HCT116 (cell line): Measurements from ENCODE around the gene SAV1.

Experiments used
- CEBPB ChIP-seq: IDR thresholded peaks from 2 replicates; pipeline ENCODE4 v1.6.1; 2012; ENCODE audit warnings: low read depth
- EZH2phosphoT487 ChIP-seq: fragments of 200-600 bp; IDR thresholded peaks from 2 replicates; pipeline ENCODE4 v1.6.1; 2018; ENCODE audit warnings: antibody characterized with exemption, borderline replicate concordance
- JUND ChIP-seq: IDR thresholded peaks from 2 replicates; pipeline ENCODE4 v1.6.1; 2012
- POLR2A ChIP-seq: IDR thresholded peaks from 2 replicates; pipeline ENCODE4 v1.7.0; 2011; ENCODE audit warnings: borderline replicate concordance; ENCODE audit not compliant: insufficient read depth, insufficient read length; ENCODE audit errors: extremely low read depth
- POLR2AphosphoS5 ChIP-seq: IDR thresholded peaks from 2 replicates; pipeline ENCODE4 v1.6.1; 2011; ENCODE audit warnings: mild to moderate bottlenecking, low read depth, low read length, moderate library complexity
- RAD21 ChIP-seq: IDR thresholded peaks from 2 replicates; pipeline ENCODE4 v1.6.1; 2012; ENCODE audit warnings: low read depth, mild to moderate bottlenecking
- YY1 ChIP-seq: IDR thresholded peaks from 2 replicates; pipeline ENCODE4 v1.6.1; 2011; ENCODE audit warnings: low read length, low read depth, moderate library complexity, mild to moderate bottlenecking; ENCODE audit not compliant: insufficient replicate concordance; ENCODE audit errors: extremely low read depth
- ZNF274 ChIP-seq: fragments of 200-500 bp; sonication (Bioruptor generic); IDR thresholded peaks from 2 replicates; pipeline ENCODE4 v1.6.1; 2014; ENCODE audit warnings: mild to moderate bottlenecking, low read depth, low read length, inconsistent platforms
- TF ChIP-seq, protein P1 (sequence below), 3 experiments: fragments of 200-600 bp in 1 of 3; sonication (generic) in 1 of 3; IDR thresholded peaks in 2 of 3; conservative IDR thresholded peaks in 1 of 3; 2 replicates each; pipeline ENCODE4 v1.5.1; 2012 to 2017; ENCODE audit warnings: low read depth in 2 of 3, low read length in 2 of 3, antibody characterized with exemption in 1 of 3, borderline replicate concordance in 1 of 3, control low read depth in 1 of 3, mild to moderate bottlenecking in 1 of 3, mixed read lengths in 1 of 3, mixed run types in 1 of 3, moderate library complexity in 1 of 3; ENCODE audit not compliant: insufficient read depth in 1 of 3
- TF ChIP-seq, protein P2 (sequence below): IDR thresholded peaks from 2 replicates; pipeline ENCODE4 v1.6.1; 2012
- TF ChIP-seq, protein P3 (sequence below): IDR thresholded peaks from 2 replicates; pipeline ENCODE4 v1.6.1; 2012; ENCODE audit warnings: low read depth
- TF ChIP-seq, protein P4 (sequence below): IDR thresholded peaks from 2 replicates; pipeline ENCODE4 v1.6.1; 2011; ENCODE audit warnings: mild to moderate bottlenecking, low read length, moderate library complexity; ENCODE audit not compliant: insufficient replicate concordance; ENCODE audit errors: extremely low read depth

DNA sequence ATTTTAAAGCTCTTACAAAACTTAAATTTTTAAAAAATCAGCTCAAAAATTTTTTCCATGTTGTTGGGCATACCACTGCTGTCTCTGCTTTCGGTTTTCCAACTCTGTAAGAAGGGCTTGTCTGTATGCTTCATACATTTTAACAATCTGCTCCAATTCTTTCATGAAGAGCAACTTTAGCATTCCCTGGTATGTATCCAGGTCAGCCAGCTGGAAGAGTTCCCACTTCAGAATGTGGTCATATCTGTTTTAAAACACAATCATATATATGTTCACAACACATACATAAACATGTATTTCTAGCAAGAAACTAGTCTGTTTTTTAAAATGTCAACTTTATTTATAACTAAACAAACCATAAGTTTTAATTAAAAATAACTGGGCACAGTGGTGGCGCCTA, 33.0 kb downstream of the SAV1 start:
- TF ChIP-seq YY1 = no peak
- no peak for TF ChIP-seq POLR2A
- TF ChIP-seq, protein P1, sequence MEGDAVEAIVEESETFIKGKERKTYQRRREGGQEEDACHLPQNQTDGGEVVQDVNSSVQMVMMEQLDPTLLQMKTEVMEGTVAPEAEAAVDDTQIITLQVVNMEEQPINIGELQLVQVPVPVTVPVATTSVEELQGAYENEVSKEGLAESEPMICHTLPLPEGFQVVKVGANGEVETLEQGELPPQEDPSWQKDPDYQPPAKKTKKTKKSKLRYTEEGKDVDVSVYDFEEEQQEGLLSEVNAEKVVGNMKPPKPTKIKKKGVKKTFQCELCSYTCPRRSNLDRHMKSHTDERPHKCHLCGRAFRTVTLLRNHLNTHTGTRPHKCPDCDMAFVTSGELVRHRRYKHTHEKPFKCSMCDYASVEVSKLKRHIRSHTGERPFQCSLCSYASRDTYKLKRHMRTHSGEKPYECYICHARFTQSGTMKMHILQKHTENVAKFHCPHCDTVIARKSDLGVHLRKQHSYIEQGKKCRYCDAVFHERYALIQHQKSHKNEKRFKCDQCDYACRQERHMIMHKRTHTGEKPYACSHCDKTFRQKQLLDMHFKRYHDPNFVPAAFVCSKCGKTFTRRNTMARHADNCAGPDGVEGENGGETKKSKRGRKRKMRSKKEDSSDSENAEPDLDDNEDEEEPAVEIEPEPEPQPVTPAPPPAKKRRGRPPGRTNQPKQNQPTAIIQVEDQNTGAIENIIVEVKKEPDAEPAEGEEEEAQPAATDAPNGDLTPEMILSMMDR (IDR thresholded peaks at IDR 0.05 in 2 of 3, conservative IDR thresholded peaks at IDR 0.05 in 1 of 3; ENCODE audit: borderline replicate concordance in 1 of 3, insufficient read depth in 1 of 3, low read depth in 2 of 3, low read length in 2 of 3) = no peak
- TF ChIP-seq EZH2phosphoT487 = no peak
- no peak for TF ChIP-seq ZNF274
- TF ChIP-seq POLR2AphosphoS5 = no peak
- TF ChIP-seq, protein P2, sequence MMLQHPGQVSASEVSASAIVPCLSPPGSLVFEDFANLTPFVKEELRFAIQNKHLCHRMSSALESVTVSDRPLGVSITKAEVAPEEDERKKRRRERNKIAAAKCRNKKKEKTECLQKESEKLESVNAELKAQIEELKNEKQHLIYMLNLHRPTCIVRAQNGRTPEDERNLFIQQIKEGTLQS = no peak
- TF ChIP-seq, protein P3, sequence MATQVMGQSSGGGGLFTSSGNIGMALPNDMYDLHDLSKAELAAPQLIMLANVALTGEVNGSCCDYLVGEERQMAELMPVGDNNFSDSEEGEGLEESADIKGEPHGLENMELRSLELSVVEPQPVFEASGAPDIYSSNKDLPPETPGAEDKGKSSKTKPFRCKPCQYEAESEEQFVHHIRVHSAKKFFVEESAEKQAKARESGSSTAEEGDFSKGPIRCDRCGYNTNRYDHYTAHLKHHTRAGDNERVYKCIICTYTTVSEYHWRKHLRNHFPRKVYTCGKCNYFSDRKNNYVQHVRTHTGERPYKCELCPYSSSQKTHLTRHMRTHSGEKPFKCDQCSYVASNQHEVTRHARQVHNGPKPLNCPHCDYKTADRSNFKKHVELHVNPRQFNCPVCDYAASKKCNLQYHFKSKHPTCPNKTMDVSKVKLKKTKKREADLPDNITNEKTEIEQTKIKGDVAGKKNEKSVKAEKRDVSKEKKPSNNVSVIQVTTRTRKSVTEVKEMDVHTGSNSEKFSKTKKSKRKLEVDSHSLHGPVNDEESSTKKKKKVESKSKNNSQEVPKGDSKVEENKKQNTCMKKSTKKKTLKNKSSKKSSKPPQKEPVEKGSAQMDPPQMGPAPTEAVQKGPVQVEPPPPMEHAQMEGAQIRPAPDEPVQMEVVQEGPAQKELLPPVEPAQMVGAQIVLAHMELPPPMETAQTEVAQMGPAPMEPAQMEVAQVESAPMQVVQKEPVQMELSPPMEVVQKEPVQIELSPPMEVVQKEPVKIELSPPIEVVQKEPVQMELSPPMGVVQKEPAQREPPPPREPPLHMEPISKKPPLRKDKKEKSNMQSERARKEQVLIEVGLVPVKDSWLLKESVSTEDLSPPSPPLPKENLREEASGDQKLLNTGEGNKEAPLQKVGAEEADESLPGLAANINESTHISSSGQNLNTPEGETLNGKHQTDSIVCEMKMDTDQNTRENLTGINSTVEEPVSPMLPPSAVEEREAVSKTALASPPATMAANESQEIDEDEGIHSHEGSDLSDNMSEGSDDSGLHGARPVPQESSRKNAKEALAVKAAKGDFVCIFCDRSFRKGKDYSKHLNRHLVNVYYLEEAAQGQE = no peak
- no peak for TF ChIP-seq RAD21
- no peak for TF ChIP-seq CEBPB
- TF ChIP-seq, protein P4, sequence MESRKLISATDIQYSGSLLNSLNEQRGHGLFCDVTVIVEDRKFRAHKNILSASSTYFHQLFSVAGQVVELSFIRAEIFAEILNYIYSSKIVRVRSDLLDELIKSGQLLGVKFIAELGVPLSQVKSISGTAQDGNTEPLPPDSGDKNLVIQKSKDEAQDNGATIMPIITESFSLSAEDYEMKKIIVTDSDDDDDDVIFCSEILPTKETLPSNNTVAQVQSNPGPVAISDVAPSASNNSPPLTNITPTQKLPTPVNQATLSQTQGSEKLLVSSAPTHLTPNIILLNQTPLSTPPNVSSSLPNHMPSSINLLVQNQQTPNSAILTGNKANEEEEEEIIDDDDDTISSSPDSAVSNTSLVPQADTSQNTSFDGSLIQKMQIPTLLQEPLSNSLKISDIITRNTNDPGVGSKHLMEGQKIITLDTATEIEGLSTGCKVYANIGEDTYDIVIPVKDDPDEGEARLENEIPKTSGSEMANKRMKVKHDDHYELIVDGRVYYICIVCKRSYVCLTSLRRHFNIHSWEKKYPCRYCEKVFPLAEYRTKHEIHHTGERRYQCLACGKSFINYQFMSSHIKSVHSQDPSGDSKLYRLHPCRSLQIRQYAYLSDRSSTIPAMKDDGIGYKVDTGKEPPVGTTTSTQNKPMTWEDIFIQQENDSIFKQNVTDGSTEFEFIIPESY = no peak
- no peak for TF ChIP-seq JUND
